IPS DF 6.9 (cell line): ENCODE data around the gene SALL4.
"Not testable (repeated sequence)": the region's sequence is repeated elsewhere in the genome, so short reads cannot be mapped to it uniquely, and the experiment has no call there.

Experiments
- DNase-seq: peaks from one replicate; pipeline ENCODE4 v3.0.0-alpha.2; 2013; ENCODE audit warnings: low read depth, low spot score
- H3K27ac ChIP-seq: one replicate; pipeline ENCODE4 v1.5.1; 2013; ENCODE audit warnings: low read length, control low read depth
- H3K27me3 ChIP-seq: 2 replicates; pipeline ENCODE4 v1.6.1; 2013; ENCODE audit warnings: mild to moderate bottlenecking, low read length; ENCODE audit not compliant: control insufficient read depth, insufficient read depth
- H3K36me3 ChIP-seq: 2 replicates; pipeline ENCODE4 v1.6.1; 2013; ENCODE audit warnings: low read length; ENCODE audit not compliant: control insufficient read depth, insufficient read depth
- H3K4me1 ChIP-seq: 2 replicates; pipeline ENCODE4 v1.6.1; 2013; ENCODE audit warnings: low read length; ENCODE audit not compliant: control insufficient read depth, insufficient read depth
- H3K4me3 ChIP-seq: 2 replicates; pipeline ENCODE4 v1.5.1; 2013; ENCODE audit warnings: mild to moderate bottlenecking, low read length
- H3K9me3 ChIP-seq: 2 replicates; pipeline ENCODE4 v1.6.1; 2013; ENCODE audit warnings: low read length, inconsistent platforms; ENCODE audit not compliant: control insufficient read depth, insufficient read depth
- WGBS: extraction: QIAGEN DNeasy Blood & Tissue Kit; methylation state at CpG from one replicate; pipeline ENCODE4 v1.1.7; 2013; ENCODE audit warnings: mixed read lengths, missing lambda C conversion rate; ENCODE audit not compliant: insufficient read length, insufficient coverage; 5-methylcytosine and 5-hydroxymethylcytosine counted together

SALL4 gene

GRCh38 chr20:51818479-51819008 is 16.2 kb upstream of the SALL4 start:
- no peaks in the 10 kb centered on the region for H3K36me3 ChIP-seq
- H3K4me3 ChIP-seq: no peak overlapping the region
- no peaks in the 10 kb centered on the region for H3K4me1 ChIP-seq
- DNase-seq: no peak
- H3K9me3 ChIP-seq: no peaks in the 10 kb centered on the region
- H3K27ac ChIP-seq: no peak overlapping the region
- no peaks in the 10 kb centered on the region for H3K27me3 ChIP-seq
- WGBS: no CpG with 5 or more reads among the region's 1 CpG

- H3K9me3 ChIP-seq, DNase-seq, H3K4me1 ChIP-seq, H3K27ac ChIP-seq, H3K4me3 ChIP-seq, H3K36me3 ChIP-seq, H3K27me3 ChIP-seq: not testable (repeated sequence)
- WGBS: no CpG with 5 or more reads among the region's 8 CpGs
These were observed 14.5 kb upstream of the SALL4 start for GRCh38 chr20:51816856-51817255.

- Histone ChIP-seq H3K9me3 (no peaks in the 10 kb centered on the region), H3K36me3 (no peaks in the 10 kb centered on the region), H3K27ac (no peak overlapping the region), H3K4me3 (no peak overlapping the region), H3K27me3 (no peaks in the 10 kb centered on the region), H3K4me1 (0 out of 2 replicates have a peak, but pooled peaks cover 1% of the 10 kb centered on the region)
- no CpG with 5 or more reads among the region's 5 CpGs for WGBS
- DNase-seq: no peak
These were observed 13.2 kb upstream of the SALL4 start for GRCh38 chr20:51815383-51816076.

DNA sequence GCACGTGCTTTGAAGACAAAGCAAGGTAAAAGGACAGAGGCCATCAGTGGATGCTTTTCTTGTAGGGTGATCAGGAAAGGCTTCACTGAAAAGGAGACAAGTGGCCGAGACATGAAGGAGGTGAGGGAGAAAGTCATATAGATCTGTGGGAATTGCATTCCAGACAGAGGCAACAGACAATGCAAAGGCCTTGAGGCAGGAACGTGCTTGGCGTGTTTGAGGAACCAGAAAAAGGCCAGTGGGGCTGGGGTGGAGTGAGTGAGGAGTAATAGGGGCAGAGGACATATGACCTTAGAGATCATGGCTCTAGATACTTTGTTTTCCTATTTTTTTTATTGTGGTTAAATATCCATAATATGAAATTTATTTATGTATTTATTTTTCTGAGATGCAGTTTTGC is 10.5 kb upstream of the SALL4 start:
- Histone ChIP-seq H3K4me1 (0 out of 2 replicates have a peak, but pooled peaks cover 1% of the 10 kb centered on the region), H3K36me3 (no peaks in the 10 kb centered on the region), H3K27ac (no peak overlapping the region), H3K4me3 (no peak overlapping the region), H3K27me3 (no peaks in the 10 kb centered on the region), H3K9me3 (no peaks in the 10 kb centered on the region)
- DNase-seq: no peak
- no CpG with 5 or more reads among the region's 4 CpGs for WGBS

DNA sequence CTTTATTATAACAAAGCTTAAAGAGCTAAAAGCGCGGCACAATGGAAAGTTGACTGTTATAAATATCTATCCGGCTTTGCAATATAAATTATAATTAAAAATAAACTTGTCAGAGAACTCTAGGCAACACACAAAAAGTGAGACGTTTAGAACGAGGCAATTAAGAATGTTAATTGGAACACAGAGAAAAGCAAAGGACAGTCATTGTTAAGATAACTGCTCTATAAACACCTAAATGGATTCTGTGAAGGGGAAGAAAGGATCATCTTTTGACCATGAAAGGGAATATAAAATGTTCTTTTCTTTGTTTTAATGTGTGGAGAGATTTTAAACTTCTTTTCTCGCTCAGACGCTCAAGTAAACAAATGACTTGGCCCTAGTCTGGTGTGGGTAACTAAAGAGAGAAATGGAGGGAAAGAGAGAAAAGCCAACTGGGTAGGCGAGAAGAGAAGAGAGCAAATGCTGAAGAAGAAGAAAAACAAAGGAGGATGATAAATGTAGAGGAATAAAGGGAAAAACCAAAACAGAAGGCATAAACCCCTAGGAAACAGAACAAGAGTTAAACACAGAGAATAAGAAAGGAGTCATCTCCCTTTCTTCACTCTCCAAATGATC is 9.3 kb upstream of the SALL4 start:
- H3K9me3 ChIP-seq: no peaks in the 10 kb centered on the region
- DNase-seq: no peak

GRCh38 chr20:51811042-51811355 is 8.7 kb upstream of the SALL4 start:
- WGBS: no CpG with 5 or more reads among the region's 3 CpGs
- Histone ChIP-seq H3K36me3 (no peaks in the 10 kb centered on the region), H3K4me3 (no peak overlapping the region), H3K4me1 (0 out of 2 replicates have a peak, but pooled peaks cover 1% of the 10 kb centered on the region), H3K27ac (no peak overlapping the region), H3K27me3 (no peaks in the 10 kb centered on the region), H3K9me3 (no peaks in the 10 kb centered on the region)
- no peak for DNase-seq

More for the DNA sequence above, 9.3 kb upstream of the SALL4 start:
- WGBS: 100% methylated on average over 1 of the region's 8 CpGs
- Histone ChIP-seq H3K27me3 (no peaks in the 10 kb centered on the region), H3K4me1 (0 out of 2 replicates have a peak, but pooled peaks cover 1% of the 10 kb centered on the region), H3K36me3 (no peaks in the 10 kb centered on the region), H3K4me3 (no peak overlapping the region), H3K27ac (no peak overlapping the region)

DNA sequence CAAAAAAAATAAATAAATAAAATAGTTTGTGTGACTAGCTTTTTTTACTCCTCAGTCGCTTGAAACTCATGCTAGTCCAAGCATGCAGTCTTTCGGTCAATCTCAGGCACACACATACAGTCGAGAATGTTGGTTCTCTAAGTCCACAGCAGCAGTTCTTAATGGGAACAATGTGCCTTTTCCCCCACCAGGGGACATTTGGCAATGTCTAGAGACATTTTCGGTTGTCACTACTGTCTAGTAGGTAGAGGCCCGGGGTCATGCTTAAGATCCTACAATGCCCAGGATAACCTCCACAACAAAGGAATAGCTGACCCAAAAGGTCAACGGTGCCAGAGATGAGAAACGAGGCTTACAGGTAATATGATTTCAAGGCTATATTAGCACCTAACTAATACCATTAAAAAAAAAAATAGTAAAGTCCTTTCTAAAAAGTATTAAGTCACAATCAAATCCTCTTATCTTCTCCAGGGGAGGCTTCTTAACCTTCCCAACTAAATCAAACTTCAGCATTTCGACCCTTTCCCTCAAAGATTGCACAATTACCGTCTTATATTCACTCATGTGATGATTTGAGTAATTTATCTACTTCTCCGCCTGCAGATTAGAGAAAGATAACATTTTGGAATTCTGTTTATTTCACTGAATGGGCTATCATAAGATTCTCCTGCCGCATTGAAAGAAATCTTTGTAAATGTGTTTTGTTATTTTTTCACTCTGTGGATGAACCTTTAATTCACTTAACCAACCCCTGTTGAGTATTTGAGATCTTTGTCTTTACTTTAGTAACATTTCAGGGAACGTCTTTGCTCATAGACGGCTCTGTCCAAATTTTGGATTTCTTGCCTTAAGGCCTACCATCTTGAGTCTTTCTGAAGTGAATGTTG is 8.1 kb upstream of the SALL4 start:
- Histone ChIP-seq H3K27ac (no peak overlapping the region), H3K36me3 (no peaks in the 10 kb centered on the region), H3K4me3 (no peak overlapping the region), H3K27me3 (no peaks in the 10 kb centered on the region), H3K9me3 (no peaks in the 10 kb centered on the region), H3K4me1 (0 out of 2 replicates have a peak, but pooled peaks cover 1% of the 10 kb centered on the region)
- no CpG with 5 or more reads among the region's 13 CpGs for WGBS
- no peak for DNase-seq

DNA sequence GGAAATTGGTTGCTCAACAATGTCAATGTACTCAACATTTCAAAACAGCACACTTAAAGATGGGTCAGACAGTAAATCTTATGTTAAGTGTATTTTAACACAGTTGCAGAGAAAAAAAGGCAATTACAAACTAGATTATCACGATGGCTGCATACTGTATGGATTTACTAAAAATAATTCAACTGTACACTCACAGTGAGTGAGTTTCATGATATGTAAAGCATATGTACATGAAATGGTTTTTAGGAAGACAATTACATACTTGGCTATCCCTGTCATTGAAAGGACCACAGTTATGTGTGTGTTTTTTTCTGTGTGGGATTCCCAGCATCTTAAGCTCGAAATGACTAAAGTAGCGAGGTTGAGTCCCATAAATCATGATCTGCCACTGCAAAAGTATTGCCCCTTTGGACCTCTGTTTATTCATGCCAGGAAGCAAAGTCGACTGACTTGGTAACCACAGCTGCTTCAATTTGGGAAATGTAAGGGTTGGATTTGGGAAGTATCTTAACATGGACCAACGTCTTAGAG is 5.5 kb upstream of the SALL4 start:
- no peak for DNase-seq
- Histone ChIP-seq H3K4me3 (no peak overlapping the region), H3K9me3 (no peaks in the 10 kb centered on the region), H3K27me3 (no peaks in the 10 kb centered on the region), H3K27ac (no peak overlapping the region), H3K4me1 (0 out of 2 replicates have a peak, but pooled peaks cover 1% of the 10 kb centered on the region), H3K36me3 (no peaks in the 10 kb centered on the region)
- WGBS: no CpG with 5 or more reads among the region's 5 CpGs

- Histone ChIP-seq H3K36me3 (no peaks in the 10 kb centered on the region), H3K4me1 (no peaks in the 10 kb centered on the region), H3K9me3 (no peaks in the 10 kb centered on the region), H3K27ac (no peak overlapping the region), H3K27me3 (no peaks in the 10 kb centered on the region), H3K4me3 (no peak overlapping the region)
- DNase-seq: no peak
- no CpG with 5 or more reads among the region's 7 CpGs for WGBS
These were observed 2.4 kb upstream of the SALL4 start for GRCh38 chr20:51804754-51805153.

GRCh38 chr20:51803148-51803854 is 980 bp upstream of the SALL4 start:
- Histone ChIP-seq H3K27ac (no peak overlapping the region), H3K4me3 (no peak overlapping the region), H3K4me1 (no peaks in the 10 kb centered on the region), H3K27me3 (no peaks in the 10 kb centered on the region), H3K9me3 (no peaks in the 10 kb centered on the region), H3K36me3 (no peaks in the 10 kb centered on the region)
- no CpG with 5 or more reads among the region's 4 CpGs for WGBS
- DNase-seq: no peak
